Osteocyte (in vitro differentiated cells): ENCODE data around the gene TMEM250. TPM values are rescaled to one million over a fixed set of nuclear protein-coding genes. Genes with fewer than 3 reads are reported as not detected.
A peak's percentile ranks its signal among the peaks of the same experiment; 100 is the strongest.

Experiments
- DNase-seq: peaks from one replicate; pipeline ENCODE4 v3.0.0; 2021; ENCODE audit warnings: mixed read lengths; ENCODE audit not compliant: unreplicated experiment; ENCODE audit errors: extremely low spot score
- H3K27ac Mint-ChIP-seq: one replicate; pipeline ENCODE4 v1.8.0; 2021; ENCODE audit warnings: mild to moderate bottlenecking, mixed read lengths; ENCODE audit not compliant: unreplicated experiment
- H3K27me3 Mint-ChIP-seq: one replicate; pipeline ENCODE4 v1.8.0; 2021; ENCODE audit warnings: mixed read lengths; ENCODE audit not compliant: unreplicated experiment
- H3K36me3 Mint-ChIP-seq: one replicate; pipeline ENCODE4 v1.8.0; 2021; ENCODE audit warnings: mixed read lengths; ENCODE audit not compliant: unreplicated experiment
- H3K4me1 Mint-ChIP-seq: one replicate; pipeline ENCODE4 v1.8.0; 2021; ENCODE audit warnings: mixed read lengths; ENCODE audit not compliant: unreplicated experiment
- H3K4me3 Mint-ChIP-seq: one replicate; pipeline ENCODE4 v1.8.0; 2021; ENCODE audit warnings: mild to moderate bottlenecking, moderate library complexity, mixed read lengths; ENCODE audit not compliant: unreplicated experiment
- H3K9me3 Mint-ChIP-seq: one replicate; pipeline ENCODE4 v1.8.0; 2021; ENCODE audit warnings: mixed read lengths; ENCODE audit not compliant: unreplicated experiment
- total RNA-seq: library from RNA; stranded (reverse); gene quantifications from 2 replicates; pipeline ENCODE4 v1.2.1, GENCODE V29; 2021
- TF ChIP-seq, protein P1 (sequence below): fragments of 200-600 bp; sonication (generic); IDR thresholded peaks from 2 replicates; pipeline ENCODE4 v1.5.0; 2021; ENCODE audit warnings: antibody characterized with exemption, mild to moderate bottlenecking, moderate library complexity

Gene TMEM250
- total RNA-seq, 1 donor from 2014 or later = 34.0 TPM

DNA sequence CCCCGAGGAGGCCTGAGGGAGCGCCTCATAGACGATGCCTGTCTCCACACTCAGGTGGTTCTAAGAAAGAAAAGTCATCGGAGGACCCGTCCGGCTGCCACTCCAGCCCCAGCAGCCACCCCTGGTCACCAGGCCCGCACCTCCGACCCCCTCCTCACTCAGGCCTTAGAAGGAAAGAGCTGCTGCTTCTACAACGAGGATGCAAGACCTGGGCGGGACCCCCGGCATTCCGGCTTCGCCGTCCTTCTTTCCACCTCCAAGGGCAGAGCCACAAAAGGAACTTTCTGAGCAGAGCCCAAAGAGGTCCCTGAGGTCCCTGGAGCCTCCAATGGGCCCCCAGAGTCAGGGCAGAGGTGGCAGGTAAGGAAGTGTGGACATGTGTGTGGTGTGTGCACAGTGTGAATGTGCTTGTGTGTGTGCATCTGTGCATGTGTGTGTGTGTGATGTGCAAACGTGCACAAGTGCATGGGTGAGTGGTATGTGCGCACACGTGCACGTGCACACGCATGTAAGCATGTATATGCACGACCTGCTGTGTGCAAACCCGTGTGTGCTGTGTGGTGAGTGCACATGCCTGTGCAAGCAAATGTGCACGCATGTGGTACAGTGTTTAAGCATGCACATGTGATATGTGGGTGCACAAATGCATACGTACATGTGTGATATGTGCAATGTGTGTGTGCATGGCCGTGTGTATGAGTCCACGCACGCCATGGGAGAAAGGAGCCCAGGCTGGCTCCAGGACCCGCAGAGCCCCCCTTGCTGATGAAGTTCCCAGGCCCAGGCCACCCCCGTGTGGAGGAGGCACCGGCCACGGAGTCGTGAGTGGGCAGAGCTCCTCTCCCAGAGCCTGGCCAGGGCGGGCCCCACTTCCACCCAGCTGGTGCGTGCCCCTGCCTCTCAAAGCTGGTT lies 27.7 kb upstream of the TMEM250 start:
- Mint-ChIP-seq H3K4me1 (no peaks in the 10 kb centered on the region), H3K27me3 (no peaks in the 10 kb centered on the region), H3K27ac (no peak overlapping the region), H3K36me3 (no peaks in the 10 kb centered on the region), H3K4me3 (no peak overlapping the region), H3K9me3 (no peaks in the 10 kb centered on the region)
- DNase-seq = no peak
- TF ChIP-seq, protein P1, sequence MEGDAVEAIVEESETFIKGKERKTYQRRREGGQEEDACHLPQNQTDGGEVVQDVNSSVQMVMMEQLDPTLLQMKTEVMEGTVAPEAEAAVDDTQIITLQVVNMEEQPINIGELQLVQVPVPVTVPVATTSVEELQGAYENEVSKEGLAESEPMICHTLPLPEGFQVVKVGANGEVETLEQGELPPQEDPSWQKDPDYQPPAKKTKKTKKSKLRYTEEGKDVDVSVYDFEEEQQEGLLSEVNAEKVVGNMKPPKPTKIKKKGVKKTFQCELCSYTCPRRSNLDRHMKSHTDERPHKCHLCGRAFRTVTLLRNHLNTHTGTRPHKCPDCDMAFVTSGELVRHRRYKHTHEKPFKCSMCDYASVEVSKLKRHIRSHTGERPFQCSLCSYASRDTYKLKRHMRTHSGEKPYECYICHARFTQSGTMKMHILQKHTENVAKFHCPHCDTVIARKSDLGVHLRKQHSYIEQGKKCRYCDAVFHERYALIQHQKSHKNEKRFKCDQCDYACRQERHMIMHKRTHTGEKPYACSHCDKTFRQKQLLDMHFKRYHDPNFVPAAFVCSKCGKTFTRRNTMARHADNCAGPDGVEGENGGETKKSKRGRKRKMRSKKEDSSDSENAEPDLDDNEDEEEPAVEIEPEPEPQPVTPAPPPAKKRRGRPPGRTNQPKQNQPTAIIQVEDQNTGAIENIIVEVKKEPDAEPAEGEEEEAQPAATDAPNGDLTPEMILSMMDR = no peak

DNA sequence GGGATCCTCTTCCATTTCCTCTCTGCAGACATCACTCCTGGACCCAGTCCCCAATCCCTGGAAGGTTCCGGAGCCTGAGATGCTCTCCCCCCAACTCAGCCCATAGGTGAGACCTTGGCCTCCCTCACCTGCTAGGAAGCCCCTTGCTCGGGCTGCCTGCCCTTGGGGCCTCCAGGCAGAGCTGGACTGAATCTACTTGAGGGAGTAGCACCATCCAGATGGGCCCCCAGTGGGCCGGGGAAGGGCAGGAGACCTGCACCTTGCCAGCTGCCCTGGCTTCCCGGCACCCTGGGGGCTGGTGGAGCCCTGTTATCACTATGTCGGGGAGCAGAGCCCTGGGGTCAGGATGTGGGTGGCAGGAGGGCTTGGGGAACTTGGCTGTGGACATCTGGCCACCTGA lies 26.9 kb upstream of the TMEM250 start:
- no peak overlapping the region for H3K27ac Mint-ChIP-seq
- H3K4me1 Mint-ChIP-seq = no peaks in the 10 kb centered on the region
- H3K9me3 Mint-ChIP-seq = no peaks in the 10 kb centered on the region
- no peaks in the 10 kb centered on the region for H3K27me3 Mint-ChIP-seq
- TF ChIP-seq, protein P1 = no peak
- H3K36me3 Mint-ChIP-seq = no peaks in the 10 kb centered on the region
- DNase-seq = no peak
- H3K4me3 Mint-ChIP-seq = no peak overlapping the region

DNA sequence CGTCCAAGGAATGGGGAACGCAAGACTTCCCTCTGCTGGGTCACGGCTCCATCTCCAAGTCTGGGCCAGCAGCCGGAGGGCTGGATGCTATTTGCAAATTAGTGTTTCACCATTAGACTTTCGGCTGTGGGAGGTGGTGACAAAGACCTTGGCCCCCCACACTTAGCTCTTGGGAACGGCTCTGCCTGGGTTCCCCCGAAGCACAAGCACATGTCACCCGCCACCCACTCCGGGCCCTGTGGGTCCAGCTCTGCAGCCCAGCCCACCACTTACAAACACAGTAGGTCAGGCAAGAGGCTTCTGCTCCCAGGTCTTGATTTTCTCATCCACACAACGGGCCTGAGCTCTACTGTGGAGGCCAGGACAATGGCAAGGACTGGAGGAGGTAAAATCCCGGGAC lies 25.8 kb upstream of the TMEM250 start:
- Mint-ChIP-seq H3K4me3 (no peak overlapping the region), H3K27me3 (no peaks in the 10 kb centered on the region), H3K36me3 (no peaks in the 10 kb centered on the region)

DNA sequence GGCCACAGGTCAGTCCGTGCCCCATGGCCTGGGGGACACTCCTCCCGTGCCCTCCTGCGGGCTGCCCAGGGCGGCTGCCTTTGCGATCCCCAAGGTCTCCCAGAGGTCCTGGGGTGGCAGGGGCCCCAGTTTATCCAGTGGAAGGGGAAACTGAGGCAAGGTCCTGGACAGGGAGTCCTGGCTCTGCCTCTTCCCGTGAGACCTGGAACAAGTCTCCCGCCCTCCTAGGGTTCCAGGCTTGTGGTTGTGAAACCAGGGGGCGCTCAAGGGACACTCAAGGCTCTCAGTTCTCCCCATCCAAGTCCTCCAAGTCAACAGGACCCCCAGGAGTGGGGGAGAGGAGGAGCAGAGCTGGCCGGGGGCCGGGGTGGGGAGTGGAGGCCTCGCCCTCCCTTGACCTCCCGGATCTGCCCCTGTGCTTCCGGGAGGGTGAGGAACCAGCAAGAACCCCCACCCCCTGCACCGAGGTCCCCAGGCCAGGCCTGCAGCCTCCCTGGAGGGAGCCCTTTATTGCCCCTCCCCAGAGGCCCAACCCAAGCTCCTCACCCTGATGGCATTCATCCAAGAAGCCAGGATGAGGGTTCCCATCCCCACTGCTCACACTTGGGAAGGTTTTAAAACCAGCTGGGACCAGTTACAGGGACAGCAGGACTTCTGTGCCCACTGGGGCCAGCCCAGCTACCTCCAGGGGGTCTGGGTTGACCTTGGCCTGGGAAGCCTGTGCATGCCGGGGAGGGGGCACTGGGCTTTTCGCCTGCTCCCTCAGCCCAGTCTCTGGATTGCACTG lies 24.7 kb upstream of the TMEM250 start:
- Mint-ChIP-seq H3K4me1 (no peaks in the 10 kb centered on the region), H3K36me3 (no peaks in the 10 kb centered on the region), H3K4me3 (no peak overlapping the region), H3K27ac (no peak overlapping the region), H3K9me3 (no peaks in the 10 kb centered on the region), H3K27me3 (no peaks in the 10 kb centered on the region)
- TF ChIP-seq, protein P1 = peak; percentile 34
- DNase-seq = no peak

More for the DNA sequence above, 25.8 kb upstream of the TMEM250 start:
- TF ChIP-seq, protein P1 = no peak
- Mint-ChIP-seq H3K4me1 (no peaks in the 10 kb centered on the region), H3K9me3 (no peaks in the 10 kb centered on the region), H3K27ac (no peak overlapping the region)
- DNase-seq = no peak

DNA sequence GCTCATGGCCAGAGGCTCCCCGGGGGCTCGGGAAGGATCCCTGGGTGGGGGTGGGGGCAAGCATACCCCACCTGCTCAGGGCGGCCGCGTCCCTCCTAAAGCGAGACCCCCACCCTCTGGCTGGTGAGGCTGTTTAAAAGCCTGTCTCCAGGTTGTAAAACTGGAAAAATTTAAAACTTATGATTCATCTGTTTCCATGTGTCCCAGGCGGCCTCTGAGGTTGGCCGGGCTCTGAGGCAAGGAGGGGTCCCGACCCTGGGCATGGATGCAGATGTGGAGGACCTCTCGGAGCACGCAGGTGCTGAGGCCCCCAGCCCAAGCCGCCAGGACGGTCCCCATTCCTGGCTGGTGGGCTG lies 24.2 kb upstream of the TMEM250 start:
- no peaks in the 10 kb centered on the region for H3K27me3 Mint-ChIP-seq
- no peak overlapping the region for H3K4me3 Mint-ChIP-seq
- H3K36me3 Mint-ChIP-seq = no peaks in the 10 kb centered on the region
- H3K27ac Mint-ChIP-seq = no peak overlapping the region
- no peak for DNase-seq
- TF ChIP-seq, protein P1 = no peak
- H3K9me3 Mint-ChIP-seq = no peaks in the 10 kb centered on the region
- no peaks in the 10 kb centered on the region for H3K4me1 Mint-ChIP-seq
